ENCODE measurements around the gene FADS2.

The FADS2 gene

GRCh38 chr11:61820174-61820573 lies 7.9 kb upstream of the FADS2 start:
- DNase-seq (ENCODE audit: low read depth, low spot score) = no peak

DNA sequence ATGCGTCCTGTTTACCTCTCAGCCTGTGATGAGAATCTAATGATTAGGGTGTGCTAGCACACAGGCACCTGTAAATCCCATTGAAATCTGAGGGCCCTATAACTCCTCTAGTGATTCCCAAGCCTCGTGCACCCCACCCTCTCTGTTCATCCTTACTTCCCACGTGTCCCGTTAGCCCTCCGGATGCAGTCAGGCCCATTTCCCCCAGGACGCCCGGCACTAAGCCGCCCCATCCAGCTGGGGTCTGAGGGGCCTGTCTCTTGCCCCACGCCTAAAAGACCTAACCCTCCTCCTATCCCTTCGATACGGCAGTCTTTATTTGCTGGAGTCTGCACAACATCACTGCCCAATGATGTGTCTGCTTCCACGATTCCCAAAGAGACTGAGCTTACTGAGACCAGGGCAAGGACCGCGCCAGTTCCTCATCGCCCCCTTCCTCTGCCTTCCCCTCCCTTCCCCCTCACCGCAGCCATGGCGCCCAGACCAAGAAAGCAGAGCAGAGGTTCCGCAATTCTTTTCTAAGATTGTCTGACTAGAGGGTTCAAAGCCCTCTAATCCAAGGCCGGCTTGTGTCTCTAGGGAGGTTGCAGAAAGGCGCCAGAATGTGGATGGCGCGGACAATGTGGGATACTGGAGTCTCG lies 1.1 kb upstream of the FADS2 start:
- no peak for DNase-seq (ENCODE audit: low read depth, low spot score)

- no peak for DNase-seq (ENCODE audit: low read depth, low spot score)
Measured at GRCh38 chr11:61828379-61828628, 204 bp downstream of the FADS2 start.

- DNase-seq (ENCODE audit: low read depth, low spot score) = peak; percentile 69
Measured at GRCh38 chr11:61828629-61829407, 718 bp downstream of the FADS2 start.

DNA sequence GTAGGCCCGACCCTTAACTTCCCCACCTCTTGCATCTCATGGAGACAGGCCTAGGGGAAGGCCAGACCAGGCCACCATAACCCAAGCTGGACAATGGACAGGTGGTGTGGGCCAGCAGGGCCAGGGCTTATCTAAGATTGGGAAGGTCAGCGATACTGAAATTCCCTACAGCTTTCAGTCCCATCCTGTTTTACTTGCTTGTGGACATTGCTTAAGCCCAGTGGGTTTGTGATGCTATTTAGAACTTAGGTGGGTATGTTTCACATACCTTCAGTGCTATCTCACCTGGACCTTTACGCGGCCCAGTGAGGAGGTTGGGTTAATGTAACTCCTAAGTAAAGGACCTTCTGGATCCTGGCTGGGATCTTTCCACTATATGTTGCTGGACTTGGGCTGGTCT lies 1.7 kb downstream of the FADS2 start:
- no peak for DNase-seq (ENCODE audit: low read depth, low spot score)

GRCh38 chr11:61830237-61831105 lies 2.4 kb downstream of the FADS2 start:
- peak; percentile 34 for DNase-seq (ENCODE audit: low read depth, low spot score)

- no peak for DNase-seq (ENCODE audit: low read depth, low spot score)
Measured at GRCh38 chr11:61832207-61832606, 4.1 kb downstream of the FADS2 start.

DNA sequence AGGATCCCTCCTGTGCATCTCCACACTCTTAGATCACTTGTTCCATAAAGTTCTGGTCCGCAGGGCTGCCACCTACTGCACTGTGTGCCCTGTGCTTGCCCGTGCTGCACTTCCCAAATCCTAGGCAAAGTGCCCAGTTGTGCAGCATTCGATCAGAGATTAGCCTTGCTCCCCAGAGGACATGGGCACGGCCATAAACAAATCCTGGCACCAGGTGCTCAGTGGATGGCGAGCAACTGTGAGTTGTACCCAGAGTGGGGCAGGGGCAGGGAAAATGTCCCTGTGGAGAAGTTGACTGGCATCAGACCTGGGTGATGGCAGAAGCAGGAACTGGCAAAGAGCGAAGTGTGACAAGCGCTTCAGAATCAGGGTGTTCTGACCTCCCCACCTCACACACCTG lies 4.7 kb downstream of the FADS2 start:
- DNase-seq (ENCODE audit: low read depth, low spot score) = no peak

- DNase-seq (ENCODE audit: low read depth, low spot score) = no peak
Measured at GRCh38 chr11:61833471-61833870, 5.4 kb downstream of the FADS2 start.

GRCh38 chr11:61833926-61834277 lies 5.8 kb downstream of the FADS2 start:
- no peak for DNase-seq (ENCODE audit: low read depth, low spot score)

DNA sequence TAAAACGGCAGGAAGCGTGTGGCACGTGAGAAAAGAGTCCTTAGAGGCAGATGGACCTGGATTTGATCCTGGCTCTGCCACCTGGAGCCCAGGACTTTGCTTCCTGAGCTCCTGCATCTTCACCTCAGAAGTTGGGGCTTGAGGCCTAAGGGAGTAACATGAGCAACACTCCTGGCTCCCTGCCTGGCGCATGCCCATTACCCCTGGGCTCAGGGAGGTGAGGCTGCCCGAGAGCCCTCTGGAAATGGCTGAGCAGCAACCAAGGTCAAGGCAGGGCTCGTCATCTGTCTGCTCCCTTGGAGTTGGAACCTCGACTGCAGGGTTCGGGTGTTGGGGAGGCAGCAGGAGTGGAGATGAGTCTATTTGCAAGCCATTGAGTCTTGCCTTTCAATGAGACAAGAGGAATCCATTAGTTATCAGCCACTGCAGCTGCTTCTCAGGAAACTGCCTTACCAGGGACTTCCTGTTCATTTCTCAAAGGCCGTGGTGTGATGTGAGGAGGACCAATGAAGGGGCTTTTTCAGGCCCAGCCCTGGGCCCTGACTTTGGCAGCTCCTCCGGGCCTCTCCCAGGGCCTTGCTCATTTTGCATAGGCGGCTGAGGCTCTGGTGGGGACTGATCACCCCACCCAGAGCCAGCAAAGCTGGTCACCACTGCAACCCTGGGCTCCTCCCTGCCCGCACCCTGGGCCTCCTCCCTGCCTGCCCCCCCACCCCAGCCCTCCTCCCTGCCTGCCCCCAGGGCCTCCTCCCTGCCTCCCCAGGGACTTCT lies 6.4 kb downstream of the FADS2 start:
- DNase-seq (ENCODE audit: low read depth, low spot score) = peak; percentile 57

DNA sequence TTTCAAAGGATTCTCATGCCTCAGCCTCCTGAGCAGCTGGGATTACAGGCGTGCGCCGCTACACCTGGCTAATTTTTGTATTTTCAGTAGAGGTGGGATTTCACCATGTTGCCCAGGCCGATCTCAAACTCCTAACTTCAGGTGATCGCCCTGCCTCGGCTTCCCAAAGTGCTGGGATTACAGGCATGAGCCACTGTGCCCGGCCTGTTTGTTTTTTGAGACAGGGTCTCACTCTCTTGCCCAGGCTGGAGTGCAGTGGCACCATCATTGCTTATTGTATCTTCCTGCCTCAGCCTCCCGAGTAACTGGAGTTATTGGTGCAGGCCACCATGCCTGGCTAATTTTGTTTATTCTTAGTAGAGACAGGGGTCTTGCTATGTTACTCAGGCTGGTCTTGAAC lies 8.1 kb downstream of the FADS2 start:
- DNase-seq (ENCODE audit: low read depth, low spot score) = no peak

- no peak for DNase-seq (ENCODE audit: low read depth, low spot score)
Measured at GRCh38 chr11:61837411-61838005, 9.4 kb downstream of the FADS2 start.

- no peak for DNase-seq (ENCODE audit: low read depth, low spot score)
Measured at GRCh38 chr11:61838501-61838900, 10.4 kb downstream of the FADS2 start.

- no peak for DNase-seq (ENCODE audit: low read depth, low spot score)
Measured at GRCh38 chr11:61838921-61839320, 10.8 kb downstream of the FADS2 start.

- DNase-seq (ENCODE audit: low read depth, low spot score) = no peak
Measured at GRCh38 chr11:61839742-61840141, 11.6 kb downstream of the FADS2 start.

- no peak for DNase-seq (ENCODE audit: low read depth, low spot score)
Measured at GRCh38 chr11:61840371-61840770, 12.3 kb downstream of the FADS2 start.

DNA sequence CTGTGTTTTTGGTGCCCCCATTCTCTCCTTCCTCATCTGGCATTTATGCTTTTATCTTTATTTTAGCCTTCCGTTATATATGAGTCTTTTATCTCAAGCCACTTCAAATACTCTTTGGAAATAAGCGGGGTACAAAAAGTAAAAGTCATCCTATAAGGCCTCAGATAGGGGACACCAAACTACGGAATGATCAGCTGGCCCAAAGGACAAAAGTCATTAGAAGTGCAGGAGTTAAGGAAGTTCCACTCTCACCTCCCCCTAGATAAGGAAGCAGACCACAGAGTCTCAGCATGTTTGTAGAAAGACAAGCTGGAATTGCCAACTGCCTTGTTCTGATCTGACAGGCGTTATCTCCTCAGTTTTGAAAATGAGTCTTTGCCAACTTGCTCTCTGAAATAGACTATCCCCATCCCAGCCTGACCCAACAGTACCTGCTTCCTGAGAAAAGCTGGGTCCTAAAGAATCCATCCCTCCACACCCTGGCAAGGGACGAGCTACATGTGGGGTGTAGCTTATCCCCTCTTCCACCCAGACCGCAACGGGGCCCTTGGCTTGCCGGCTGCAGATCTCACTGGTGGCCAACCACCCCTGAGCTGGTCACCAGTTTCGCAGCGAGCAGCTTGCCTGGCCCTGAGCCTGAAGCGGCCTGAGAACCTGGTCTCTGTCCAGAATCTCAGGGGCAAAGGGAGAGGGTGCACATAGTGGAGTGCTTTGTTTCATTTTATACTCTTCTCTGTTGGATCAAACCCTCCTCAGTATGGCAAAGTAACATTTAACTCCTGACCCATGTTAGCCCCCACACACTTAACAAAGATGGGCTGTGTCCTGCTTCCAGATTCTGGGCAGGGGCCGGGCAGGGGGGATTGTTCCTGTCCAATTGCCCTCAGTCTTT lies 13.8 kb downstream of the FADS2 start:
- DNase-seq (ENCODE audit: low read depth, low spot score) = no peak

- no peak for DNase-seq (ENCODE audit: low read depth, low spot score)
Measured at GRCh38 chr11:61842528-61842820, 14.4 kb downstream of the FADS2 start.

DNA sequence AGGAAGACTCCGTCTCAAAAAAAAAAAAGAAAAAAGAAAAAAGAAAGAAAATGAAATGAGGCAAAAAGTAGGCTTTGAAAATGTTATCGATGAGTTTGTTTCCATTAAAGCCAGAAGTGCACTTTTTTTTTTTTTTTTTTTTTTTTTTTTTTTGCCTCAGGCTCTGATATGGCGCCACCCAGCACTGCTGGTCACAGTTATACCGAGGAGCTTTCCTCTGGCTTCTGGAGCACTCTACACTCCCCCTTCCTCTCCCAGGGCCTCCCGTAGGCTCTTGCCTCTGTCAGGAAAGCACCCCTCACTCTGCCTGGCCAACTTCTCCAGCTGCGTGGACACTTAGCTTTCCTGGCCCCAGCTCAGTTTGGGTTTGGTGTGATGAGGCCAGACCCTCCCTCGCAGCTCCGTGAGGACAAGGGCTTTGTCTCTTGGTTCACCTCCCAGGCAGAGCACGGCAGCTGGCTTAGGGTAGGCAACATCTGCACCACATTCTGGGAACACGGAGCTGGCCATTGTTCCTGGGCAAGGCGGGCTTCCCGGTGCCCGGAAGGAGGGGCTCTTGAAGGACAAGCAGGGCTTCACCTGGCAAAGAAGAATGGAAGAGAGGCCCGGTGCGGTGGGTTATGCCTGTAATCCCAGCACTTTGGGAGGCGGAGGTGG lies 16.9 kb downstream of the FADS2 start:
- no peak for DNase-seq (ENCODE audit: low read depth, low spot score)

Data from astrocyte of the hippocampus (primary cell).